Stimulated activated CD8-positive, alpha-beta memory T cell treated with anti-CD3 and anti-CD28 coated beads, Interleukin-7, amount 100 ng/mL, for 48 hours (primary cell): Measurements from ENCODE around the gene RESP18.
"Not testable (repeated sequence)": the region's sequence is repeated elsewhere in the genome, so short reads cannot be mapped to it uniquely, and the experiment has no call there.

Source experiments
- DNase-seq, 2 donors: peaks; one replicate each; pipeline ENCODE4 v3.0.0-alpha.2; 2020; ENCODE audit warnings: low read depth in 1 of 2; ENCODE audit errors: extremely low read depth in 1 of 2

RESP18 gene

GRCh38 chr2:219325657-219326315 is 6.8 kb downstream of the RESP18 start:
- no peak for DNase-seq

- DNase-seq = no peak
Observed at GRCh38 chr2:219325136-219325535, 7.4 kb downstream of the RESP18 start.

GRCh38 chr2:219323434-219323833 is 9.1 kb downstream of the RESP18 start:
- no peak for DNase-seq

GRCh38 chr2:219314804-219315468 is 17.6 kb downstream of the RESP18 start:
- no peak for DNase-seq

GRCh38 chr2:219312683-219313263 is 19.8 kb downstream of the RESP18 start:
- not testable (repeated sequence) for DNase-seq

GRCh38 chr2:219309278-219309677 is 23.3 kb downstream of the RESP18 start, which contains the start of gene PTPRN:
Gene PTPRN (minus strand): TSS chr2:219309401. CDS start chr2:219309332, 69 bp downstream.
- DNase-seq = peak in 1 of 2 donors; percentile 11

GRCh38 chr2:219308142-219309101 is 24.1 kb downstream of the RESP18 start:
- peak; percentile 20 to 32 for DNase-seq

- DNase-seq = no peak
Observed at GRCh38 chr2:219306047-219306446, 26.5 kb downstream of the RESP18 start.

GRCh38 chr2:219304223-219304622 is 28.3 kb downstream of the RESP18 start:
- DNase-seq = no peak

GRCh38 chr2:219302412-219302968 is 30.1 kb downstream of the RESP18 start:
- no peak for DNase-seq

GRCh38 chr2:219300022-219300421 is 32.5 kb downstream of the RESP18 start:
- DNase-seq = no peak

GRCh38 chr2:219299372-219299760 is 33.2 kb downstream of the RESP18 start:
- no peak for DNase-seq

GRCh38 chr2:219298759-219299371 is 33.7 kb downstream of the RESP18 start:
- DNase-seq = peak; percentile 64 to 83

- no peak for DNase-seq
Observed at GRCh38 chr2:219297766-219298456, 34.6 kb downstream of the RESP18 start.

- DNase-seq = no peak
Observed at GRCh38 chr2:219296631-219297391, 35.7 kb downstream of the RESP18 start.

GRCh38 chr2:219296142-219296541 is 36.4 kb downstream of the RESP18 start:
- DNase-seq = no peak

- DNase-seq = peak; percentile 75 to 77
Observed at GRCh38 chr2:219294356-219295351, 37.9 kb downstream of the RESP18 start.
